Body of pancreas (tissue), 4 donors: ENCODE data around the gene GRIK1. TPM values are rescaled to one million over a fixed set of nuclear protein-coding genes. Genes with fewer than 3 reads are reported as not detected.

Source experiments
- ATAC-seq: fragments of 150-250 bp; one replicate; pipeline ENCODE4 v1.9.1; 2016
- DNase-seq, 4 donors: peaks; one replicate each; pipeline ENCODE4 v3.0.0-alpha.2; 2019
- H3K27ac ChIP-seq, 4 donors: fragments of 200-600 bp; sonication (generic); 1 replicate in 3 of 4; 2 replicates in 1 of 4; pipeline versions ENCODE4 v1.5.1 to v1.6.1; 2016 to 2019; ENCODE audit warnings: mild to moderate bottlenecking in 1 of 4, mixed read lengths in 1 of 4, moderate library complexity in 1 of 4
- H3K27me3 ChIP-seq, 2 donors: fragments of 200-600 bp; sonication (generic); one replicate each; pipeline ENCODE4 v1.6.0; 2016; ENCODE audit warnings: mild to moderate bottlenecking in 1 of 2
- H3K36me3 ChIP-seq, 2 donors: fragments of 200-600 bp; sonication (generic); replicated peaks in 1 of 2; 2 replicates each; pipeline ENCODE4 v1.5.1; 2016; ENCODE audit warnings: low read depth in 2 of 2; ENCODE audit not compliant: insufficient read depth in 1 of 2
- H3K4me1 ChIP-seq: fragments of 200-600 bp; sonication (generic); one replicate; pipeline ENCODE4 v1.6.0; 2016
- H3K4me3 ChIP-seq, 2 donors: fragments of 200-600 bp; sonication (generic); 1 replicate in 1 of 2; 2 replicates in 1 of 2; pipeline ENCODE4 v1.5.1; 2016 to 2019
- H3K9me3 ChIP-seq, 3 donors: fragments of 200-600 bp; sonication (generic); 1 replicate in 2 of 3; 2 replicates in 1 of 3; pipeline ENCODE4 v1.5.1; 2016
- POLR2A ChIP-seq, 3 donors: fragments of 450-650 bp; IDR thresholded peaks; one replicate each; pipeline ENCODE4 v1.6.1; 2016; ENCODE audit warnings: antibody characterized with exemption in 3 of 3, mild to moderate bottlenecking in 2 of 3
- WGBS, 2 donors: methylation state at CpG; one replicate each; pipeline ENCODE4 v1.1.5; 2017; 5-methylcytosine and 5-hydroxymethylcytosine counted together
- intact Hi-C: fragments of 100-400 bp; cut with DNase I; formaldehyde crosslinking; loops from one replicate; pipeline ENCODE4 v1.15.1; 2023
- total RNA-seq, 2 donors: library from RNA; depleted of rRNA; stranded (reverse); fragments of >200 nt; gene quantifications; one replicate each; pipeline ENCODE4 v1.1.0, GENCODE V29; 2016
- TF ChIP-seq, protein P1 (sequence below), 7 experiments: fragments of 450-650 bp in 4 of 7; fragments of 200-600 bp in 3 of 7; sonication (generic) in 3 of 7; IDR thresholded peaks; one replicate each; pipeline ENCODE4 v1.5.1; 2016 to 2019; ENCODE audit warnings: antibody characterized with exemption in 7 of 7

Gene GRIK1
- total RNA-seq, 2 donors from 2014 or later = 0.66 TPM; not detected in 1

DNA sequence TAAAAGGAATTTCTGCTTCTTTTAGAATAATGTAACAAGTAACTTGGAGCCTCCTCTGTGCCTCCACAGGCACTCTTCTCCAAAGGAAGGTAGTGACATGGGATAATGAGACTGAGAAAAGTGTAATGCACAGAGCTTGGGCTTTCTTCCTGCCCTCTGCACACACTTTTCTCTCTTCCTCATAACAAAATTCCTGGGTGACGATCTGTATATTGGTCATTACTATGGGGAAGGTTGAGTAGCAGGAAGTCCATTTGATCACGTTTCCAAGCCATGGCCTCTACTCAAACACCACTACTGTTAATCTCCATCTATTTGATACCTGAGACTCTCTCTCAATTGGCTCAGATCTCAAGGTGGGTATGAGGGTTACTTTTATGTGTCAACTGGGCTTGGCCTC, 113.9 kb downstream of the GRIK1 start:
- Histone ChIP-seq H3K4me1 (no peaks in the 10 kb centered on the region), H3K36me3 (no peaks in the 10 kb centered on the region), H3K9me3 (no peaks in the 10 kb centered on the region), H3K27ac (no peak overlapping the region), H3K4me3 (no peak overlapping the region), H3K27me3 (no peaks in the 10 kb centered on the region)
- intact Hi-C loops = no loop called here
- no peak for TF ChIP-seq POLR2A (IDR thresholded peaks at IDR 0.05)
- TF ChIP-seq, protein P1, sequence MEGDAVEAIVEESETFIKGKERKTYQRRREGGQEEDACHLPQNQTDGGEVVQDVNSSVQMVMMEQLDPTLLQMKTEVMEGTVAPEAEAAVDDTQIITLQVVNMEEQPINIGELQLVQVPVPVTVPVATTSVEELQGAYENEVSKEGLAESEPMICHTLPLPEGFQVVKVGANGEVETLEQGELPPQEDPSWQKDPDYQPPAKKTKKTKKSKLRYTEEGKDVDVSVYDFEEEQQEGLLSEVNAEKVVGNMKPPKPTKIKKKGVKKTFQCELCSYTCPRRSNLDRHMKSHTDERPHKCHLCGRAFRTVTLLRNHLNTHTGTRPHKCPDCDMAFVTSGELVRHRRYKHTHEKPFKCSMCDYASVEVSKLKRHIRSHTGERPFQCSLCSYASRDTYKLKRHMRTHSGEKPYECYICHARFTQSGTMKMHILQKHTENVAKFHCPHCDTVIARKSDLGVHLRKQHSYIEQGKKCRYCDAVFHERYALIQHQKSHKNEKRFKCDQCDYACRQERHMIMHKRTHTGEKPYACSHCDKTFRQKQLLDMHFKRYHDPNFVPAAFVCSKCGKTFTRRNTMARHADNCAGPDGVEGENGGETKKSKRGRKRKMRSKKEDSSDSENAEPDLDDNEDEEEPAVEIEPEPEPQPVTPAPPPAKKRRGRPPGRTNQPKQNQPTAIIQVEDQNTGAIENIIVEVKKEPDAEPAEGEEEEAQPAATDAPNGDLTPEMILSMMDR (IDR thresholded peaks at IDR 0.05) = no peak
- WGBS, 2 donors = 81 to 84% methylated on average over 2 of the region's 2 CpGs
- no peak for ATAC-seq
- DNase-seq = no peak

DNA sequence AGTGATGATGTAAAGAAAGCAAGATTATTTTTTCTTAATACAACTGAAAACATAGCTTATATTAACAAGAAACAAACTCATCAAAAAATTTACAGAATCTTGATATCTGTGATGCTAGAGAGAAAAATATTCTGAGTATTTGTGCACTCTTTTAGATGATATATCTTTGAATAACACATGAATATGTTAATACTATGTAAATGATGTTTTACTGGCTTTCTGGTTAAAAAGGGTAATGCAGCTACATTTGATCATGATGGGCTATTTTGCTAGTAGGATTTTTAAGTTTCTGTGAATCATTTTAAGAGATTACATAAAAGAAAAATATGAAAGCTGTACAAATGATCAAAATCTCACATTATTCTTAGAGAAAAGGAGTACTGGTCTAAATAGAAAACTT, 114.5 kb downstream of the GRIK1 start:
- H3K27me3 ChIP-seq = no peaks in the 10 kb centered on the region
- ATAC-seq = no peak

DNA sequence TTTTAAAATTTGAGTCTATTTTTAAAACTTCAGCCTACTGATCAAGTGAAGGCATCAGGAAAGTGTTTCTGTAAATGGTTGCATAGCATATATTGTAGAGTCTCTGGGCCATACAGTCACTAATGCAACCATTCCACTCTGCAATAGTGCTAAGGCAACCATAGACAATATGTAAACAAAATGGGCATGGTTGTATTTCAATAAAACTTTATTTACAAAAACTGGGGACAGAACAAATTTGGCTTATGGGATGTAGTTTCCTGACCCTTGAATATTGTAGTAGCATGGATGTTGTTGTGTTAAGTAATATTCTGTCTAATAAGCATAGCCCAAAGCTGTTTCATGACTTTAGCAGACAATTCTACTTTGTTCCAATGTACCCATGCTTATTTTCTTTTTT, 117.7 kb downstream of the GRIK1 start:
- no peaks in the 10 kb centered on the region for H3K4me1 ChIP-seq
- ATAC-seq (no peak), DNase-seq (no peak)
- H3K27me3 ChIP-seq = no peaks in the 10 kb centered on the region
- H3K27ac ChIP-seq = no peak overlapping the region
- no peaks in the 10 kb centered on the region for H3K9me3 ChIP-seq
- TF ChIP-seq, protein P1 (IDR thresholded peaks at IDR 0.05) = no peak
- no peak for TF ChIP-seq POLR2A (IDR thresholded peaks at IDR 0.05)
- no peaks in the 10 kb centered on the region for H3K36me3 ChIP-seq
- H3K4me3 ChIP-seq = no peak overlapping the region
- intact Hi-C loops = no loop called here

More for the DNA sequence above, 114.5 kb downstream of the GRIK1 start:
- no peaks in the 10 kb centered on the region for H3K36me3 ChIP-seq
- H3K9me3 ChIP-seq = no peaks in the 10 kb centered on the region
- no peak for DNase-seq
- intact Hi-C loops = no loop called here
- no peak for TF ChIP-seq POLR2A (IDR thresholded peaks at IDR 0.05)
- TF ChIP-seq, protein P1 (IDR thresholded peaks at IDR 0.05) = no peak
- H3K4me3 ChIP-seq = no peak overlapping the region
- no peaks in the 10 kb centered on the region for H3K4me1 ChIP-seq
- no peak overlapping the region for H3K27ac ChIP-seq

DNA sequence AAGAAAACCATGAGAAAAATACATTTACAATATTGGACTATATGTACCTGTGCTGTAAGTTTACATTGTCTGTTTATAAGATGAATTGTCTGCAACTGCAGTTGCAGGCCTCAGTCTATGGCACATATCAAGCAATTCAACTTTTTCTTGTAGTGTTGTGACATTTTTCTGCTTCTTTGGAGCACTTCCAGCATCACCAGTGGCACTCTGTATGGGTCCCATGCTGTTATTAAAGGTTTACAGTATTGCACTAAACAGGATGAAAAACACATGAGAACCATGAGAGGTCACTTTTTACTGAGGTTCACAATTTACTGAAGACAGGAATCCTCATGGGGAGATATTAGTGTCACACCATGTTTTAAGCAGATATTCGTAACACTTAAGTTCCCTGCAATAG, 118.6 kb downstream of the GRIK1 start:
- Histone ChIP-seq H3K36me3 (no peaks in the 10 kb centered on the region), H3K27ac (no peak overlapping the region), H3K9me3 (no peaks in the 10 kb centered on the region), H3K4me1 (no peaks in the 10 kb centered on the region), H3K27me3 (no peaks in the 10 kb centered on the region), H3K4me3 (no peak overlapping the region)
- DNase-seq (no peak), ATAC-seq (no peak)
- intact Hi-C loops = no loop called here
- 89 to 96% methylated on average over 1 of the region's 1 CpG for WGBS, 2 donors
- TF ChIP-seq, protein P1 (IDR thresholded peaks at IDR 0.05) = no peak
- TF ChIP-seq POLR2A (IDR thresholded peaks at IDR 0.05) = no peak

DNA sequence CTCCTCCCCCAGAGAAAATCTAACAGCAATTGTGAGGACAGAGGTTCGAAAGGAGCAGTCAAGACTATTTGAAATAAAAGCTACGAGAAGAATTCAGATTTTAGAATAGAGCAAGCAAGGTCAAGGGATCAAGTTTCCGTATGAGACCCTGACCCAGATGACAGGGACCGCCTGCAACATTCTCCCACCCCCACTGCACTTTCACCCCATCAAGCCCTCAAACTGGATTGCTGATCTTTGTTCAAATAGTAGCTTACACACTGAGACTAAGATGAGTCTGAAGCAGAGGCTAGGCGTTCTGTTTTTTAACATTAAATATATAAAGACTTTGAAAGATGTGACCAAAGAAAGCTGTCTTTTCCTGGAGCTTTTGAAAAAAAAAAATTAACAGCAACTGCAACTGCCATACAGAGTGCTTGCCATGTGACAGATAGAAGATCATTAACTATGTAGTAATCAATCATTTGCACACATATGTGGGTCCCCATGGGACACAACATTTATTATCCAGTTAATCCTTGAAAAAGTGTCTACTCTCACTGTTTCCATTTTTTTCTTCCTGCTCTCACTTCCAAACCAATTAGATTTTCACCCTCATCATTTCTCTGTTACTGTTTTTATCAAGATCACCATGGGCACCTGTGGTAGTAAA, 120.0 kb downstream of the GRIK1 start:
- peak; percentile 69 for ATAC-seq
- Histone ChIP-seq H3K9me3 (no peaks in the 10 kb centered on the region), H3K4me3 (no peak overlapping the region), H3K27ac (peak overlapping the region in 1 of 4 donors; percentile 40), H3K27me3 (no peaks in the 10 kb centered on the region), H3K4me1 (no peaks in the 10 kb centered on the region), H3K36me3 (no peaks in the 10 kb centered on the region)
- TF ChIP-seq, protein P1 (IDR thresholded peaks at IDR 0.05) = no peak
- no peak for TF ChIP-seq POLR2A (IDR thresholded peaks at IDR 0.05)
- no peak for DNase-seq
- 44 to 54% methylated on average over 5 of the region's 5 CpGs for WGBS, 2 donors
- intact Hi-C loops = no loop called here
